IPS-NIHi11 (cell line): ENCODE results near the gene BBS9.
"Not testable (repeated sequence)": the region's sequence is repeated elsewhere in the genome, so short reads cannot be mapped to it uniquely, and the experiment has no call there.

Experiments used
- DNase-seq: peaks from one replicate; pipeline ENCODE4 v3.0.0; 2012; ENCODE audit warnings: mixed read lengths, low spot score

The BBS9 gene

DNA sequence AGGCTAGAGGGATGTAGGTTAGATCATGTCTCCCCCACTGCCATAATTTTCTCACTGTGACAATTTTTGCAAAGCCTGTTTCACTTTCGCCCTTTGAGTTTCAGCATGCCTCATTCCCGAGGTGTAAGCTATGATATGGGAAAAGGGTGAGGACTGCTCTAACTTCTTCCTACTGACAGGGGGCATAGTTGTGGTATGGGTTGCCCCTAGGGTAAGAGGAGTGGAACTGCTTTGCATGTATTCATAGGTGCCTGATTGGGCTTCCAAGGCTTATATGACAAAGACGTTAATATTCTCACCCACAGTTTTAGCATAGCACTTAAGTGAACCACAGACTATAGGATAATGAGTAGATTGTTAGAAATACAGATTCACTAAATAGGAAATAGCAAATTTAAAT lies 148.7 kb downstream of the BBS9 start:
- no peak for DNase-seq

DNA sequence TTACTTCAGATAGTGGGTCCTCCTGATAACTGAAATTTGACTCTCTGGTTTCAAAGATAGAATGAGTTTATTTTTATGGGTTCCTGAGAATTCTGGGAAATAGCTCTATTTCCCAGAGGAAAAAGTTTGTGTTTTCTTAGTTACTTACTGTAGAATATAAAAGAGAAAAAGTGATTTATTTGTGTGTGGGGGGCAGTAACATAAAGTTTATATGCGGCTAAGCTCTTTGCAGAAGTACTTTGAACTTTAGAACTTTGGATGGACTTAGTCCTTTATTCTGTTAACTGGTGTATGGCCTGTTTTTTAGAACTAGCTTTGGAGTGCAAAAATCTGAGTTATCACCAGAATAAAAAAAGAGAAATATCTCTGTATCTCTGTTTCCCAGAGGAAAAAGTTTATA lies 157.1 kb downstream of the BBS9 start:
- no peak for DNase-seq

DNA sequence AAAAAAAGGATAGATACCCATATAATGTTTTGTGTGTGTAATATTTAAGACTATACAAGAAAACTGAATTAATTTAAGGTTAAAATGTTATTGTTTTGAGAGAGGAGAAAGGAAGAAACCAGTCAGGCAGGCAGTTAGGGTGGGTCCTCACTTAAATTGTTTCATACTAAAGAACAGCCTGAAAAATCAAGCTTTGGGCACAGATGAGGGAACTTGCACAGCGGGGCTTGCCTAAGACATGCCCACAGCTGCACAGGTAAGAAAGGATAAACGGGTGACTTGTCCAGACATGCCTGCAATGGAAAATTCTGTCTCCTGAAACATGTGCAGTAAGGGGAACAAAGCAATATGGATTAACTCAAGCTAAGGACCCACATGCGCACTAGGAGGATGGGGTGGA lies 158.4 kb downstream of the BBS9 start:
- DNase-seq = no peak

DNA sequence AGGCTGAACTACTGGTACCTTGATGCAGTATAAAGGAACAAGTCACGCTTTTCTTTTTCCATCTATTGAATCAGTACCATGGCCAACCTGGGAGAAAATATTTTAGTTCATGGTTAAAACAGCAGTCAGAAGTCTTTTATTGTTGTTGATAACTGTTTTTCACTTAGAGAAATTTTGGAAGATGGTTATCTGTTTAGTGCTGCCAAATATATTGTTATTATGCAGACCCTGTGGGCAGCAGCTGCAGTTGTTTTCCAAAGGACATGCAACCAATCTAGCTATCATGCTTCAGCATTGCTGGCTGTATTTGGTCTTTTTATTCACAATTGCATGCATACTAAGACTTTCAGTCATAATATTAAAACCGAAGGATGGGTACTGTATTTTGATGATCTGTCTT lies 169.5 kb downstream of the BBS9 start:
- DNase-seq = no peak

DNA sequence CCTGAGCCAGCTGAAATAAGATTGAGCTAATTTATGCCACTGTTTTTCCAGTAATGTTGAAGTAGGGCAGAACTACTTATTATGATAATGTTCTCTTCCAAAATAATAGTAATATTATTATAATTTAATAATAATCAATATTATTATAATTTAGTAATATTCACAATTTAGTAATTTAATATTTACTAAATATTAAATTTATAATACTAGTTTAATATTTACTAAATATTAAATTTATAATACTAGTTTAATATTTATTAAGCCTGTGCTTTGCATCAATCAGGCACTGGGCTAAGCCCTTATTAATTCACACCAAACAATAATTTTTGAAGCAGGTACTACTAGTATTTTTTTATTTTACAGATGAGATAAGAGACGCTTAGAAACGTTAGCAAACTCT lies 170.1 kb downstream of the BBS9 start:
- DNase-seq = no peak

DNA sequence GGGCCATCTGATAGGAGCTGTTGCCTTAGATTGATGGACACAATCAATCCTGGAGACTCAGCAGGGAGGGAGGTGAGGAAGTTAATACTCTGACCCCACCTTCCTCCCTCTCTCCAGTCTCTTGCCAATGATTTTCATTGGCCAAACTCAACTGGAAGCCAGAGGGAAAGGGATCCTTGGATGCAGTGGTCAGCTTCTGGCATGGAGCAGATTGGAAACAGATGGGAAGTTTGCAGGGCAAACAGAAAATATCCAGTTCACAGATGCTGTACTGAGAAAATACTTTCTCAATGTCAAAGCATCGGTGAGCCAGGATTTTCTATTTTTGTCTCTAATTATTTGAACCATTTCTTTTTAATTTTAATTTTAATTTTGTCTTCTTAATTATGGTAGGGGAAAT lies 170.8 kb downstream of the BBS9 start:
- no peak for DNase-seq

DNA sequence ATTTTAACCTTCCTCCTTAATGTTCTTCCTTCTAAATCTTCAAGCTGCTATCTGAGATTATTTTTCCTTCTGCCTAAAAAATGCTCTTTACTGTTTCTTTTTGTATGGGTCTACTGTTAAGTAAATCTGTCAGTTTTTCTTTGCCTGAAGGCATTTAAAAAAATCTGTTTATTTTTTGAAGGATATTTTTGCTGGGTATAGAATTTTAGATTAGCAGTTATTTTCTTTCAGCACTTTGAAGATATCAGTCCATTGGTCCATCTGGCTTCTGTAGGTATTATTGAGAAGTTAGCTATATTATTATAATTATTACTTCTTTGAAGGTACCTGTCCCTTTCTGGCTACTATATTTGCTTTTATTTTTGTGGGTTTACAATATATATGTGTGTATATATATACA lies 171.4 kb downstream of the BBS9 start:
- no peak for DNase-seq

DNA sequence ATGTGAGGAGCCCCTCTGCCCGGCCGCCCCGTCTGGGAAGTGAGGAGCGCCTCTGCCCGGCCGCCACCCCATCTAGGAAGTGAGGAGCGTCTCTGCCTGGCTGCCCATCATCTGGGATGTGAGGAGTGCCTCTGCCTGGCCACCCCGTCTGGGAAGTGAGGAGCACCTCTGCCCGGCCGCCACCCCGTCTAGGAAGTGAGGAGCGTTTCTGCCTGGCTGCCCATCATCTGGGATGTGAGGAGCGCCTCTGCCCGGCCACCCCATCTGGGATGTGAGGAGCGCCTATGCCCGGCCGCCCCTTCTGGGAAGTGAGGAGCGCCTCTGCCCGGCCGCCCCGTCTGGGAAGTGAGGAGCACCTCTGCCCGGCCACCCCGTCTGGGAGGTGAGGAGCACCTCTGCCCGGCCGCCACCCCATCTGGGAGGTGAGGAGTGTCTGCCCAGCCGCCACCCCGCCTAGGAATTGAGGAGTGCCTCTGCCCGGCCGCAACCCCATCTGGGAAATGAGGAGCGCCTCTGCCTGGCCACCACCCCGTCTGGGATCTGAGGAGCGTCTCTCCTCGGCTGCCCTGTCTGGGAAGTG lies 174.7 kb downstream of the BBS9 start:
- DNase-seq = not testable (repeated sequence)

DNA sequence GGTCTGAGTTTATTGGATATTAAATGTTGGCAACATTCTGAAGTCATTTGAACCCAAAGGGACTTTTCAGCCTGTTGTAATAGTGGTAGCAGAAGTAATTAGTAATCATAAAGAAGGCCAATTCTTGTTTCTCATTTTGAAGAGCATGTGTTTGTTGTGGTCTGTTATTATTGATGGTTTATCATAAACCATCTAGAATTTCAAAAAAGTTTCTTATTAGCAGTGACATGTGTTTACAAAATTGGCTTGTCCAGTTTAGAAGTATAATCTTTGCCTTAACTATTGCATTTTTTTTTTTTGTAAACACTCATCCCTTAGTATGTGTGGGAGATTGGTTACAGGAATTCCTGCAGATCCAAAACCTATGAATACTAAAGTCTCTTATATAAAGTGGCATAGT lies 177.8 kb downstream of the BBS9 start:
- no peak for DNase-seq

DNA sequence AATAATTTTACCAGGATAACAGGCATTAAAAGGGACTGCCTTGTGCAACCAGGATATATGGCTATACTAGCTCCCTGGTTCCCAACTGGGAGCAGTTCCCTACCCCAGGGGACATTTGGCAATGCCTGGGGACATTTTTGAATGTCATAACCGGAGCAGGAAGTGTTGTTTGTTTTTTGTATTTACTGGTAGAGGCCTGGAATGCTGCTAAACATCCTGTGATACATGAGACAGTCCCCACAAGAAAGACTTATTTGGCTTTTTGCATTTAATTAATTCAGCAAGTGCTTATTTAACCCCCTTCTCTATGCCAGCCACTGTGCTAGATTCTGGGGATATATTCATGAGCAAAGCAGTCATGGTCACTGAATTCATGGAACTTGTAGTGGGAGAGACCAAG lies 181.2 kb downstream of the BBS9 start:
- DNase-seq = no peak

DNA sequence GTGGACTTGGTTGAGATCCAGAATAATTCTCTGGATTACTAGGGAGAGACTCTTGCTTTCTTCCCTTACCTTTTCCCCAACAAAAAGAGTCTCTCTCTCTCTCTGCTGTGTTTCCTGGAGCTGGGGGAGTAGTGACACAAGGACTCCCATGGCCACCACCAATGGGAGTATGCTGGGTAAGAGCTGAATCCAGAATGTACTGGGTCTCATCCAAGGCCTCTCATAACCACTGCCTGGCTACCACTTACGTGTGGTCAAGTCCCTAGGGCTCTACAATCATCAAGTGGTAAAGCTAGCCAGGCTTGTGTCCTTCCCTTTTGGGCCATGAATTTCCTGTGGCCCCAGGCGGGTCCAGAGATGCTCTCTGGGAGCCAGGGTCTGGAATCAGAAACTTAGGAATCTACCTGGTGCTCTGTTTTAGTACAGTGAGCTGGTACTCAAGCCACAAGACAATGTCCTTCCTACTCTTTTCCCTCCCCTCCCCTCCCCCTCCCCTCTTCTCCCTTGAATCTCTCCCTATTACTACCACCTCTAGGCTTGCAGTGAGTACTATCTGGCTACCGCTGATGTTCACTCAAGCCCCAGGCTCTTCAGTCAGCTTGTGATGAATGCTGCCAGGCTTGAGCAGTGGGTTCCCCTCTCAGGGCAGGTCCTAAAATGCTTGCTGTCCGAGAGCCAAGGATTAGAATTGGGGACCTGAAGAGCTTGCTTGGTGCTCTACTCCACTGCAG lies 196.6 kb downstream of the BBS9 start:
- DNase-seq = no peak

DNA sequence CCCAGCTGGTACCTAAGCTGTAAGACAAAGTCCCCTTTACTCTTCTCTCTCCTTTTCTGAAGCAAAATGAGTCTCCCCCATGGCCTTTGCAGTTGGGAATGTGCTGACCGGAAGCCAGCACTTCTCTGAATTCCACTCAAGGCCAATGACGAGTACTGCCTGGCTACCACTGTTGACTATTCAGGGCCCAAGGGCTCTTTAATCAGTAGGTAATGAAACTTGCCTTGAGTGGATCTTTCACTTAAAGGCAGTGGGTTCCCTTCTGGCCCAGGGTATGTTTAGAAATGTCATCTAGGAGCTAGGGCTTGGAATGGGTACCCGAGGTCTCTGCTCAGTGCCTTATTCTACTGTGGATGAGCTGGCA lies 197.1 kb downstream of the BBS9 start:
- DNase-seq = no peak

DNA sequence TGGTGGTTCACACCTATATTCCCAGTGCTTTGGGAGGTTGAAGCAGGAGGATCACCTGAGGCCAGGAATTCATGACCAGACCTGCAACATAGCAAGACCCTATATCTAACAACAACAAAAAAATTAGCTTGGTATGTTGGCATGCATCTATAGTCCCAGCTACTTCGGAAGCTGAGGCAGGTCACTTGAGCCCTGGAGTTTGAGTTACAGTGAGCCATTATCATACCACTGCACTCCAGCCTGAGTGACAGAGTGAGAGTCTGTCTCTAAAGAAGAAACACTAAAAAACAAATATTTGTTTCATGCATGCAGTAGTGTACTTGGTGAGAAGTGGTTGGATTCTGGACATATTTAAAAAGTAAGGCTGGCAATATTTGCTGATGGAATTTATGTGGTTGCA lies 198.1 kb downstream of the BBS9 start:
- DNase-seq = no peak

DNA sequence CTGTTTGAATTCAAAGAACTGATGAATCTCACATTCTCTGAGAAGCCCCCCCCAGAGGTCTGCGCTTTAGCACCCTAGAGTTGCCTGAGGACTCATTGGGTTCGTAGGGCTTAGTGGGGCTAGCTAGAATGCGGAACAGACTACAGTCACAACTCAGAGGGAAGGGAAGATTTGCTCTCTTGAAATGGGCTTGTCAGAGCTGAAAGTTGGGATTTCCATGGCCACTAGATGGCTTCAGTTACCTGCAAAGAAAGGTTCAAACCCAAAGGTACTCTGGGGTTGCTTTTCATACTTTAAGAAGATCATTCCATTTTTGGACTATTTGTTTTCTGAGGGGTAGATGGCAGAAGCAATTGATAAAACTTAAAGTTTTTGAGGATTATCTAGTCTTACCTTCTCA lies 205.0 kb downstream of the BBS9 start:
- DNase-seq = peak; percentile 22

DNA sequence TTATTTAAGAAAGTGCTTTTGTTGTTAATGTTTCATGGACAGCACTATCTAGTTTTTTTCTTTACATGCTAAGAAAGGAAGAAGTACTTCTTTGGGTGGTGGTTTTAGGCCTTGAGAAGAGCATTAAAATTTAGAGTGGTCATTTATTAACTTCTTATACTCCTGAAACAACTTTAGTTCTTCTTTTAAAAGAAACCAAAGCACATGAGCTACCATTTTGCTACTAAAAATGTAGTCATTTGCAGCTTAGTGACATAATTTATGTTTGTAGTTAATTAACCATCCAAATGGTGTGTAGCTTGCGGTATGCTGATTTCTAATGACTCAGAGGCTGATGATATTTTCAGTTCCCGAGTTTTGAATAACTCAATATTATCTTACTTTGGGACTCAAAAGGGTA lies 207.5 kb downstream of the BBS9 start:
- DNase-seq = no peak

DNA sequence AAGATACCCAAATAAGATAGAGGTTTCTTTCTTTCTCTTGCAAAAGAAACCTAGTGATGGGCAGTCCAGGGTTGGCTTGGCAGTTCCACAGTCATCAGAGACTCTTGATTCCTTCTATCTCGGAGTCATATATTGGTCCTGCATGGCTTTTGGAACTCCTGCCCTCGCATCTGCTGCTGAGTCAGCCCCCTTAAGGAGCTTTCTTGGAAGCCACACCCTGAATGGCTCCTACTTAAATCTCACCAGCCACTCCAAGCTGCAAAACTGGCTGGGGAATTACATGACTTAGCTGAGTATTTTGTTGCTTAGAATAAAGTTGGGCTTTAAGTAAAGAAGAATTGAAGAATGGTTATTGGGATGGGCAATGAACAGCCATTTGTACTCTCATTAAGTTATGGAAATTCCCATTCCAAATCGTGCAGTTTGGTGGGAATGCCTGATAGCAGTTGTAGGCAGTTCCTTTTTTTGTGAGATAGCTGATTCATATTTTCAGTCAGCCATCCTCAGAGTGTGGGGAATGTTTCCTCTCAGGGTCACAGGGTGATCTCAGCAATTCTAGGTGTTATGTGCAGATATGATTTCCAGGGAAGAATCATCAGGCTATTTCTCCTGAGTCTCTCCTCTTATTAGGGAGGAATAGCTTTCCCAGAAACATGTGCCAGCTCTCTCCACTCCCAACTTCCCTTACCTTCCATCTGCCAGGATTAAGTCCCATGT lies 209.9 kb downstream of the BBS9 start:
- no peak for DNase-seq

DNA sequence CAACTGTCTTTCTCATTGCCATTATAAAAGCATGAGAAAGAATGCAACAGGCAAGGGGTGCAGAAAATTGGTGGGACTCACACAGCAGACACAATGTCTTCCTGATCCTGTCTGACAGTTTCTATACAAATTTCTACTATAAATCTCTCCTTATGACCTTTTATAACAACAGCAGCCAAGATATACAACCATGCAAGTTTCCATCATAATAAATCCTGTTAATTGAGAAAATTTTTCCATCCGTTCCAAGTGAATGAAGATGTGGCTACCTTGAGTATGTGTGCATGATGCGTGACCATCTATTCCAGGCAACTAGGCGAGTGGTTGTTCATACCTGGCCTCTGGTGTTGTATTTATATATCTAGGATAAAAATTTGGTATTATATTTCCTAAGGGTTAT lies 216.7 kb downstream of the BBS9 start:
- DNase-seq = no peak

DNA sequence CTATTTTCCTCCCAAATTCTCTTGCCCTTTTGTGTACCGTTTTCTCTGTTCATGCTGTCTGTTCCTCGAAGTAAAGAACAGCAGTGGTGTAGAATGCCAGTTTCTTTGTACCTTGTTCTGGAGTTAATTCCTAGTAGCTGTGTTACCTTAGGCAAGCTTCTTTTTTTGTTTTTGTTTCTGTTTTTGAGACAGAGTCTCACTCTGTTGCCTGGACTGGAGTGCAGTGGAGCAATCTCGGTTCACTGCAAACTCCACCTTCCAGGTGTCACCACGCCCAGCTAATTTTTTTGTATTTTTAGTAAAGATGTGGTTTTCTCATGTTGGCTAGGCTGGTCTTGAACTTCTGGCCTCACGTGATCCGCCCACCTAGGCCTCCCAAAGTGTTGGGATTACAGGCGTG lies 221.2 kb downstream of the BBS9 start:
- DNase-seq = no peak

DNA sequence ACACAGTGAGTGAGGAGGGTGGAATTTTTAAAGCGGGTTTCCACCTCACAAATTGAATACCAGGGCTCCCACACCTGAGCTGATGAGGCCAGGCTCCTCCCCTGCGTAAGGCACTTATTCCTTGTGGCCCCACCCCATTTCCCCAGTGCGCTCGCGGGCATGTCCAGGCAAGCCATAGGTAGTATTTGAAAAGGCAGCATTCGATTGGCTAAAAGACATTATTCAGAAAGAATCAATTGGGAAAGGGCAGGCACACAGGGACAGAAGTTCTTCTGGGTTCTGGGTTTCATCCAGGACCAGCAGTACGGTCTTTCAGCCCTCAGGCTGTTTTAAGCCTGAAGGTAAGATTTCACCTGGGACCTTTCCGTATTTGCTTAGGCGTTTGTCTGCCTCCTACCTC lies 222.3 kb downstream of the BBS9 start:
- DNase-seq = peak; percentile 11

DNA sequence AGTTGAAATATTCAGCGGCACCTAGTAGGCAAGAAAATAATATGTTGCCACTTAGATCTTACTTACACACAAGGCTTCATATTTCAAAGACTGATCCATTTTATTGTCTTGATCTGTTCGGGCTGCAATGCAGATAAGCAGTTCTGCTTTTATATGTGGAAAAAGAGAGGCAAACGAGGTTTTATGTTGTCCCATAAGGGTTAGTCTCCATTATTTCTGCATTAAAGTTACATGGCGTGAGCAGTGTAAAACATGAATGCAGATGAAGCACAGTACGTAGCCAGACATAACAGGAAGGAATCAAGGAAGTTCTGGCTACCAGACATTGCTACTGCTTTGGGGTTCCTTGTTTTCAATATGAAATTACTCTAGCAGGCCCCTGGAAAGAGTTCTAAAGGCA lies 224.8 kb downstream of the BBS9 start:
- DNase-seq = no peak

DNA sequence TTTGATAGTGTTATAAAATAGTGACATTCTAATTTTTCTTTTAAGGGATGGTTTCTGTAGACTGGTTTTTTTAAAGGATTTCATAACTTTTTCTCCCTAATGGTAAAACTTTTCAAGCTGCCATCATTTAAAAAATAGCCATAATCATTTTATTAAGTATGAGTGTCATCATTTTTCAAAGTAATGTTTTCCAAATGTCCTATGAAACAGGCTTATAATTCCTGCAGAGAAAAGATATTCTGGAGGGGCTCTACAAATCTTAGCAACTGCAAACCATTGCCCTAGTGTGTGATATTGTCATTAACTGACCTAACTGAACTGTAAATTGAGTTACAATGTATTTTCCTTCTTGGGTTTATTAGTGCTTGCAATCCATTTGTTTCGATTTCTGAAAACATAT lies 226.0 kb downstream of the BBS9 start:
- no peak for DNase-seq

DNA sequence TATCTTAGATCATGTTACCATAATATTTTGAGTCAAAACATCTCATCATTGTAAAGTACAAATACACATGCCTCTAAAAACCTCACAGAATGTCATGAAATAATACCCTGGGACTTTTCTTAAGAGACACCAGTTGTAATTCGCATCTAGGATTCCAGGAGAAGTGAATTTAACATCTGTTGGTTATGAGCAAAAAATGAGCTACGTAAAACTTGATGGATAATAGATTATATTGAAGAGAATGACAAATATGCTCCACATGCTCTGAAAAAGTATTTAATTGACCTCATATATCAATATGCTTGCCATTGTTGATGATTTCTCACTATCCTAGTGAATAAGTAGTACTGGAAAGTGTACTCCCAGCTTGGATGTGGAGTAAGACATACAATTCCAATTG lies 227.0 kb downstream of the BBS9 start:
- no peak for DNase-seq

DNA sequence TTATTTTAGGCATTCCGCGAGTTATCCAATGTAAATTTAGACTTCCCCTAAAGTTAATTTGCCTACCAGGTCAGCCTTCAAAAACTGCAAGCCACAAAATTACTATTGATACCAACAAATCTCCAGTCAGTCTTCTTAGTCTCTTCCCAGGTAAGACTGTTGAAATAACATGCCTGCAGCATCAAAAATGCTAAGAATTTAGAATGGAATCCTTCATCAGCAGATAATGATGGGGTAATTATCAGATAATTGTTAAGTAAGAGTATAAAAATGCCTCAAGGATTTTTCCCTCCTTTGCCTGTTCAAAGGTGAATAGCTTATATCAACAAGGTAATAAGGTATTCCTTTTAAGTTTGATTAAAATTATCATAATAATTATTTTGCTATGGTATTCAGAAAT lies 228.5 kb downstream of the BBS9 start:
- DNase-seq = no peak

DNA sequence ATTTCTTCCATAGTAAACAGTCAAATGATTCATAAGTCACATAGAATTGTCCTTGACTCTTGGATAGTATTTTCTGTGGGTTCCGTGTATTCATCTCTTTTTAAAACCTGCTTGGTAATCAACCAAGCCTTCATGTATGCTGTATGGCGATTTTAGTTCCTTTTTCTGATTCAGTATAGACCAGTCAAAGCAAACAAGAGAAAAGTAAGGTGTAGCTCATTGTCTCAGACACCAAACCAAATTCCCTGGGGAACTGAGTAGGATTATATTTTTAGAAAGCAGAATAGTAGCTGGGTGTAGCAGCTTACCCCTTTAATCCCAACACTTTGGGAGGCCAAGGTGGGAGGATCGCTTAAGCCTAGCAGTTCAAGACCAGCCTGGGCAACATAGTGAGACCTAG lies 240.5 kb downstream of the BBS9 start:
- DNase-seq = no peak
